ENCODE data around the gene ZIC5. TPM values are rescaled to one million over a fixed set of nuclear protein-coding genes. Genes with fewer than 3 reads are reported as not detected.
"Not testable (repeated sequence)": the region's sequence is repeated elsewhere in the genome, so short reads cannot be mapped to it uniquely, and the experiment has no call there.

Gene ZIC5
- total RNA-seq, 3 donors from 2014 or later (not counting 1 experiment from before 2014, with no cell fraction given) = not detected

GRCh38 chr13:99947666-99948065 is 23.9 kb downstream of the ZIC5 start:
- TF ChIP-seq CTCF (IDR thresholded peaks at IDR 0.05) = no peak
- H3K4me3 ChIP-seq (ENCODE audit: low read length) = no peak overlapping the region
- Mint-ChIP-seq H3K4me1 (no peaks in the 10 kb centered on the region), H3K27me3 (ENCODE audit: low read depth in 2 of 2) (peaks cover 38 to 65% of the 10 kb centered on the region in 2 donors), H3K36me3 (no peaks in the 10 kb centered on the region), H3K9me3 (no peaks in the 10 kb centered on the region), H3K27ac (no peak overlapping the region), H3K4me3 (no peak overlapping the region)
- no peaks in the 10 kb centered on the region for H3K36me3 ChIP-seq (ENCODE audit: control insufficient read depth, insufficient read depth, low read length)
- peaks cover 8% of the 10 kb centered on the region for H3K27me3 ChIP-seq (ENCODE audit: control insufficient read depth, insufficient read depth, low read length)
- no peaks in the 10 kb centered on the region for H3K9me3 ChIP-seq (ENCODE audit: control insufficient read depth, insufficient read depth, low read length)
- intact Hi-C loops (cut with micrococcal nuclease) = no loop called here
- ATAC-seq = no peak
- no peak for DNase-seq
- no peaks in the 10 kb centered on the region for H3K4me1 ChIP-seq (ENCODE audit: control insufficient read depth, insufficient read depth, low read length)
- H3K27ac ChIP-seq (ENCODE audit: low read length) = no peak overlapping the region
- WGBS (ENCODE audit: insufficient coverage) = 75% methylated on average over 1 of the region's 2 CpGs

- H3K36me3 Mint-ChIP-seq; H3K4me3 ChIP-seq (ENCODE audit: low read length); H3K4me3 Mint-ChIP-seq; DNase-seq; H3K4me1 Mint-ChIP-seq; ATAC-seq; H3K36me3 ChIP-seq (ENCODE audit: control insufficient read depth, insufficient read depth, low read length); H3K9me3 Mint-ChIP-seq; H3K27ac ChIP-seq (ENCODE audit: low read length); H3K27ac Mint-ChIP-seq; H3K27me3 ChIP-seq (ENCODE audit: control insufficient read depth, insufficient read depth, low read length); H3K9me3 ChIP-seq (ENCODE audit: control insufficient read depth, insufficient read depth, low read length); H3K4me1 ChIP-seq (ENCODE audit: control insufficient read depth, insufficient read depth, low read length); intact Hi-C loops (cut with micrococcal nuclease): not testable (repeated sequence)
- no CpG with 5 or more reads among the region's 2 CpGs for WGBS (ENCODE audit: insufficient coverage)
- peaks cover 38 to 60% of the 10 kb centered on the region in 2 donors for H3K27me3 Mint-ChIP-seq (ENCODE audit: low read depth in 2 of 2)
These were observed 26.1 kb downstream of the ZIC5 start for GRCh38 chr13:99945515-99945914.

GRCh38 chr13:99944606-99945005 is 27.0 kb downstream of the ZIC5 start:
- intact Hi-C loops (cut with micrococcal nuclease) = no loop called here
- no peaks in the 10 kb centered on the region for H3K4me1 ChIP-seq (ENCODE audit: control insufficient read depth, insufficient read depth, low read length)
- DNase-seq (no peak), ATAC-seq (no peak)
- H3K27ac ChIP-seq (ENCODE audit: low read length) = no peak overlapping the region
- Mint-ChIP-seq H3K9me3 (no peaks in the 10 kb centered on the region), H3K27ac (no peak overlapping the region), H3K4me3 (no peak overlapping the region), H3K27me3 (ENCODE audit: low read depth in 2 of 2) (peaks cover 36 to 58% of the 10 kb centered on the region in 2 donors), H3K36me3 (no peaks in the 10 kb centered on the region), H3K4me1 (no peaks in the 10 kb centered on the region)
- H3K9me3 ChIP-seq (ENCODE audit: control insufficient read depth, insufficient read depth, low read length) = no peaks in the 10 kb centered on the region
- H3K27me3 ChIP-seq (ENCODE audit: control insufficient read depth, insufficient read depth, low read length) = peaks cover 6% of the 10 kb centered on the region
- no peak for TF ChIP-seq CTCF (IDR thresholded peaks at IDR 0.05)
- no peaks in the 10 kb centered on the region for H3K36me3 ChIP-seq (ENCODE audit: control insufficient read depth, insufficient read depth, low read length)
- 88% methylated on average over 6 of the region's 6 CpGs for WGBS (ENCODE audit: insufficient coverage)
- H3K4me3 ChIP-seq (ENCODE audit: low read length) = no peak overlapping the region

GRCh38 chr13:99944102-99944501 is 27.5 kb downstream of the ZIC5 start:
- Histone ChIP-seq H3K27me3 (ENCODE audit: control insufficient read depth, insufficient read depth, low read length) (peaks cover 6% of the 10 kb centered on the region), H3K36me3 (ENCODE audit: control insufficient read depth, insufficient read depth, low read length) (no peaks in the 10 kb centered on the region), H3K27ac (ENCODE audit: low read length) (no peak overlapping the region), H3K9me3 (ENCODE audit: control insufficient read depth, insufficient read depth, low read length) (no peaks in the 10 kb centered on the region), H3K4me1 (ENCODE audit: control insufficient read depth, insufficient read depth, low read length) (no peaks in the 10 kb centered on the region), H3K4me3 (ENCODE audit: low read length) (no peak overlapping the region)
- WGBS (ENCODE audit: insufficient coverage) = 77% methylated on average over 6 of the region's 7 CpGs
- Mint-ChIP-seq H3K4me1 (no peaks in the 10 kb centered on the region), H3K9me3 (no peaks in the 10 kb centered on the region), H3K36me3 (no peaks in the 10 kb centered on the region), H3K4me3 (no peak overlapping the region), H3K27me3 (ENCODE audit: low read depth in 2 of 2) (peaks cover 33 to 53% of the 10 kb centered on the region in 2 donors), H3K27ac (no peak overlapping the region)
- no peak for TF ChIP-seq CTCF (IDR thresholded peaks at IDR 0.05)
- ATAC-seq (no peak), DNase-seq (no peak)
- intact Hi-C loops (cut with micrococcal nuclease) = no loop called here

Measured in natural killer cell (primary cell).